Mesodermal cell (in vitro differentiated cells): ENCODE data around the gene AP1S3.

Experiments
- H3K27ac ChIP-seq: 2 replicates; pipeline ENCODE4 v1.7.0; 2013; ENCODE audit warnings: mild to moderate bottlenecking, low read depth, low read length, moderate library complexity; ENCODE audit not compliant: severe bottlenecking
- H3K36me3 ChIP-seq: 2 replicates; pipeline ENCODE4 v1.7.1; 2013; ENCODE audit warnings: mild to moderate bottlenecking, low read length, moderate library complexity; ENCODE audit not compliant: control insufficient read depth, insufficient read depth
- H3K4me1 ChIP-seq: one replicate; pipeline ENCODE4 v1.7.1; 2013; ENCODE audit warnings: mild to moderate bottlenecking, low read length; ENCODE audit not compliant: insufficient read depth, control insufficient read depth, poor library complexity, severe bottlenecking
- H3K4me3 ChIP-seq: 2 replicates; pipeline ENCODE4 v1.7.0; 2013; ENCODE audit warnings: low read length, control low read depth, mild to moderate bottlenecking; ENCODE audit not compliant: insufficient read depth, poor library complexity, severe bottlenecking; ENCODE audit errors: extremely low read depth
- H3K9me3 ChIP-seq: 2 replicates; pipeline ENCODE4 v1.7.1; 2013; ENCODE audit warnings: mild to moderate bottlenecking, low read length, moderate library complexity; ENCODE audit not compliant: control insufficient read depth
- WGBS, 2 experiments: methylation state at CpG; one replicate each; pipeline ENCODE4 v1.1.5; 2013; ENCODE audit warnings: missing lambda C conversion rate in 2 of 2; ENCODE audit not compliant: insufficient coverage in 2 of 2; 5-methylcytosine and 5-hydroxymethylcytosine counted together

AP1S3 gene

DNA sequence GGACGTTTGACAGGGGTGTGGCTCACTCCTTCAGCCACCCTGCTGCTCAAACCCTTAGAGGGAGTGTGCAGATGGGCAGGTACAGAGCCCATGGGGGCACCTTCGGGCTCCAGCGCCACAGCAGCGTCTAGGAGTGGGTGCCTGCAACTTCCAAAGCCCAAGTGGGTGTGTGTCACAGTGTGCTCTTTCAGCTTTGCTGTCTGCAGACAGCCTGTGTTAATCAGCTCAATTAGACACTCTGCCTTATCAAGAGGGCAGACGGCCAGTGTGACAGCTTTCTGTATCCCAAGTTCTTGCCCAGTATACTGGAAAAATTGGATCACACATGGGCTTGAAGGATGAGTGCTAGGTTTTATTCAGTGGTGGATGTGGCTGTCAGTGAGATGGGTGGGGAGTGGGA, 96.7 kb downstream of the AP1S3 start:
- no peaks in the 10 kb centered on the region for H3K9me3 ChIP-seq
- no peak overlapping the region for H3K4me3 ChIP-seq
- no peak overlapping the region for H3K27ac ChIP-seq
- H3K4me1 ChIP-seq = no peaks in the 10 kb centered on the region
- no peaks in the 10 kb centered on the region for H3K36me3 ChIP-seq
- WGBS, 2 experiments = 89 to 95% methylated on average over 4 to 5 of the region's 5 CpGs

DNA sequence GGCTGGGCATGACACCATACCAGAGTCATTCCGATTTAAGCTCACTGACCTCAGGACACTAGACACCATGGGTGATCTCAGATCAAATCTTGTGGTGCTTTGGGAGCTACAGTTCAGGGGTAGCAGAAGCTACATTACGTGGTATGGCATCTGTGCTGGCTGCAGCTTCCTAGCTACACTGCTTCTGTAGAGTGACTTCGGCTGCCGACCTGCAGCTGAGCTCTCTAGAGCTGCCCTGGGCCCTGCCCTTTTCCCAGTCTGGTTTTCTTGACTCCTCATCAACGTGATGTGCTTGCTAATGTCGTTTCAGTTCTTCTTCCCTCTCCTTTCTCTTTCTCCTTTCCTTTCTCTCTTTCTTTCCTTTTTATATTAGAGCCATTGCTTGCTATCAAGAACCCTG, 100.2 kb downstream of the AP1S3 start:
- H3K9me3 ChIP-seq = no peaks in the 10 kb centered on the region
- H3K4me1 ChIP-seq = no peaks in the 10 kb centered on the region
- H3K27ac ChIP-seq = no peak overlapping the region
- no peak overlapping the region for H3K4me3 ChIP-seq
- WGBS, 2 experiments = 92 to 98% methylated on average over 5 to 6 of the region's 6 CpGs
- no peaks in the 10 kb centered on the region for H3K36me3 ChIP-seq

DNA sequence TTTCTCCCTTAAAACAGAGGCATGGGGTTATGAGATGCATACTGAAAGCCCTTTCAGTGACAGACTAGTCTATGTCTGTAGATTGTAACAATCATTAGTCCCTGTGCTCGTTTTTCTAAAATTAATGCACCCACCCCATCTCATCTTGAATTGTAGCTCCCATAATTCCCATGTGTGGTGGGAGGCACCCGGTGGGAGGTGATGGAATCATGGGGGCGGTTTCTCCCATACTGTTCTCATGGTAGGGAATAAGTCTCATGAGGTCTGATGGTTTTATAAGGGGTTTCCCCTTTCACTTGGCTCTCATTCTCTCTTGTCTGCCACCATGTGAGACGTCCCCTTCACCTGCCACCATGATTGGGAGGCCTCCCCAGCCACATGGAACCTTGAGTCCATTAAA, 100.9 kb downstream of the AP1S3 start:
- H3K4me3 ChIP-seq = no peak overlapping the region
- no peak overlapping the region for H3K27ac ChIP-seq
- no peaks in the 10 kb centered on the region for H3K9me3 ChIP-seq
- H3K4me1 ChIP-seq = no peaks in the 10 kb centered on the region
- no peaks in the 10 kb centered on the region for H3K36me3 ChIP-seq
- 100% methylated on average over 1 of the region's 4 CpGs; no CpG with 5 or more reads in 1 of the 2 experiments for WGBS, 2 experiments

DNA sequence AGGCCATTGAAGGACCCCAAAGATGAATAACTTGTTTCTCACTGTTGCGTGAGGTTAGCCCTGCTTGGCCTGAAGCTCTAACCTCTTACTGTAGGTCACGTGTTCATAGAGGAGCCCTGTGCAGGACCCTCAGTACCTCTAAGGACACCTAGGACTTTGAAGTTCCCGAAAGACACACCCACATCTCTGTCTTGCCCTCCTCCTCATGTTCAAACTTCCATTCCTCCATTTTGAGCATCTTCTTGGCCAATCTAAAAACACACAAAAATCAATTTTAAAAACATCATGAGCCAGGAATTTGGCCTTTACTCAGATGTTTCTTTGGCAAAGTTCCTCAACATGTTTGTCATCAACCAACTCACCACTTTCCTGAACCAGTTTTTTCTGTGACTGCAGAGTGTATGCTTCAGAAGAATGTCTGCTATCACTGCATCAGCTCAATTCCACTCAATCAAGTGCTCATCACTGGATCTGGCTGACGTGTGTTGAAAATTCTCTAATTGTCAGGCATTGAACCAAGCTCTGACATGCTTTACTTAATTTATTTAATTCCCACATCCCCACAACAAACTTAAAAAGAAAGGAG, 101.6 kb downstream of the AP1S3 start:
- H3K27ac ChIP-seq = no peak overlapping the region
- no peaks in the 10 kb centered on the region for H3K4me1 ChIP-seq
- 86 to 95% methylated on average over 3 to 4 of the region's 4 CpGs for WGBS, 2 experiments
- H3K36me3 ChIP-seq = no peaks in the 10 kb centered on the region
- no peak overlapping the region for H3K4me3 ChIP-seq
- H3K9me3 ChIP-seq = no peaks in the 10 kb centered on the region

DNA sequence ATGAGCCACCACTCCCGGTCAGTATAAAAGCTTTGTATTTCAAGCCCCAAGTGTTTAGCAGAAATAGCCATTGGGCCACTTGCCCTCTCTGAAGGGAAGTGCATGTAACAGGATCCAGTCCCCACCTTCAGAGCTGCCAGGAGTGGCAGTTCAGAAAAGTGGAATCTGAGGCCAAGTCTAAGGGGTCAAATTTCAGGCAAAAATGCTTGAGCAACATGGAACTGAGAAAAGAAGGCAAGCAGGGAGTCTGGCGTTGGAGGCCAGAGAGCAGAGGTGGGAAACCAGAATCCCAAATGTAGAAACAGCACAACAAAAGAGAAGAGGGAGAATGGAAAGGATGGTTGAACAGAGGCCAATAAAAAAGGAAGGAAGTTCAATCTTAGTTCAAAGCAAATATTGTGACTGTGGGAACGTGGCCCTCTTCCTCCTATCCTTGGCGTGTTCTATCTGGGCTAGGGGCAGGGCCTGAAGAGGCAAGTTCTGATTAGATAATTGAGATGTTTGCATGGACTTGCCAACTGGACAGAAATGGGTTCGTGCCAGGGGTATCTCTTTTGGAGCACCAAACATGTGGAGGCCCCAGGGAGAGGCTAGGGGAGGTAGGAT, 102.2 kb downstream of the AP1S3 start:
- Histone ChIP-seq H3K36me3 (no peaks in the 10 kb centered on the region), H3K27ac (no peak overlapping the region), H3K4me3 (no peak overlapping the region), H3K4me1 (no peaks in the 10 kb centered on the region), H3K9me3 (no peaks in the 10 kb centered on the region)
- WGBS, 2 experiments = 92 to 96% methylated on average over 4 of the region's 5 CpGs

DNA sequence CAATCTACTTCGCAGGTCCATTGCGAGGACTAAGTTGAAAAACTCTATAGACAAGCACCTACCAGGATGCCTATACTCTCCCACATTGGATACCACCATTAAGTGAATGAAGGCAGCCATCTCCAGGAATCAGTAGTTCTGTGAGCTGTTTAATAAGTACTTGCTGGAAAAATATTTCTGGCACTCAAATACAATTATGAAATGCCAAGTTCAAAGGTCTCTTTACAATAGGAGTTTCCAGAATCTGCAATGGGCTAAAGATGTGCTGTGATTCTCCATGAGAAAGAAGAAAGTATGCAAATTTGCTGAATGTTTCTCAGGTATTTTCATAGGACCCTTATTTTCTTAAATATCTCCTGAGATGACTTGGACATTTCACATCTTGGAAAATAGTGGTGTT, 103.0 kb downstream of the AP1S3 start:
- no peaks in the 10 kb centered on the region for H3K9me3 ChIP-seq
- H3K36me3 ChIP-seq = no peaks in the 10 kb centered on the region
- WGBS, 2 experiments = no CpG with 5 or more reads among the region's 2 CpGs
- peaks cover 2% of the 10 kb centered on the region for H3K4me1 ChIP-seq
- no peak overlapping the region for H3K4me3 ChIP-seq
- H3K27ac ChIP-seq = no peak overlapping the region

DNA sequence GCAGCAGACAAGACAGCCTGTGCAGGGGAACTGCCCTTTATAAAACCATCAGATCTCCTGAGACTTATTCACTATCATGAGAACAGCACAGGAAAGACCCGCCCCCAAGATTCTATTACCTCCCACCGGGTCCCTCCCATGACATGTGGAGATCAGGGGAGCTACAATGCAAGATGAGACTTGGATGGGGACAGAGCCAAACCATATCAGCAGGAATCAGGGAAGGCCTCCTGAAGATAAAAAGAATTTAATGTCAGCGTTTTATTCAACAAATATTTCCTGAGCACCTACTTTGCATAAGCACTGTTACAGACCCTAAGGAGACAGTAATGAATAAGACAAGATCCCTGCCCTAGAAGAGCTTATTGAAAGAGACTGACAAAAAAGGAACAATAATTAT, 105.0 kb downstream of the AP1S3 start:
- Histone ChIP-seq H3K27ac (no peak overlapping the region), H3K4me1 (peaks cover 2% of the 10 kb centered on the region), H3K9me3 (no peaks in the 10 kb centered on the region), H3K4me3 (no peak overlapping the region), H3K36me3 (no peaks in the 10 kb centered on the region)
- 100% methylated on average over 1 of the region's 3 CpGs; no CpG with 5 or more reads in 1 of the 2 experiments for WGBS, 2 experiments

DNA sequence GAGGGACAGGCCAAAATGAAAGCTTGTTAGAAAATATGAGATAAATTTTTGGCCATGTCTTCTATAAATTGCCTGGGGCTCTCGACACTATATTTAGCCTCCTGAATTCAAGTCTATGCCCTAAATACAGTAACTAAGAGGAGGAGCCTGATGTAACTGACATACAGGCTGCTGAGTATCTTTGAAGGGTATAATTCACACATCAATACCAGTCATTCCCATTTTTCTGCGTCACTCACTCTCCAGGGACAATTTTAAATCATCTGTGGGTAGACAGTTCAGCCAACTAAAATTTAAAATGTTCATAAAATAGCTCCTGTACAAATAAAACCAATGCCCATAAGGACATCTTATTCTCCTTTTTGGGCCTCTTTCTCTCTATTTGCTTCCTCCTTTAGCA, 105.9 kb downstream of the AP1S3 start:
- Histone ChIP-seq H3K9me3 (no peaks in the 10 kb centered on the region), H3K27ac (no peak overlapping the region), H3K36me3 (no peaks in the 10 kb centered on the region), H3K4me1 (peaks cover 2% of the 10 kb centered on the region), H3K4me3 (no peak overlapping the region)
- 86 to 100% methylated on average over 1 to 2 of the region's 2 CpGs for WGBS, 2 experiments

DNA sequence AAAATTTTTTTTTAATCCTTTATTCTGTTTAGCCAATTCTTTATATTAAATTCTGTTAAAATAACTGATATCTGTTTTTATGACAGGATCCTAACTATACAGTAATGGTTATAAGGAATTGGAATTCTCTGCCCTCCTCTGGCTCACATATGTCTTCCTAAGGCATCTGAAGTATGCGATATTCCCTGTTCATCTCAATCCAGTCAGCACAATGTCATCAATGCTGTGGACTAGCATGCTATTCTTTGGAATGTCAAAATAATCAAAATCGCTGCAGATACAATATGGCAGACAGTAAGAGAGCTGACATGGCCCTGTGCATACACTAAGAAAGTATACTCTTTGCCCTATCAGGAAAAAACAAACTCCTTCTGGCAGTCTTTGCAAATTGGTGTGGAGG, 107.6 kb downstream of the AP1S3 start:
- WGBS, 2 experiments = 100% methylated on average over 1 to 2 of the region's 2 CpGs
- peaks cover 14% of the 10 kb centered on the region for H3K4me1 ChIP-seq
- H3K36me3 ChIP-seq = no peaks in the 10 kb centered on the region
- H3K27ac ChIP-seq = no peak overlapping the region
- H3K9me3 ChIP-seq = no peaks in the 10 kb centered on the region
- H3K4me3 ChIP-seq = no peak overlapping the region

DNA sequence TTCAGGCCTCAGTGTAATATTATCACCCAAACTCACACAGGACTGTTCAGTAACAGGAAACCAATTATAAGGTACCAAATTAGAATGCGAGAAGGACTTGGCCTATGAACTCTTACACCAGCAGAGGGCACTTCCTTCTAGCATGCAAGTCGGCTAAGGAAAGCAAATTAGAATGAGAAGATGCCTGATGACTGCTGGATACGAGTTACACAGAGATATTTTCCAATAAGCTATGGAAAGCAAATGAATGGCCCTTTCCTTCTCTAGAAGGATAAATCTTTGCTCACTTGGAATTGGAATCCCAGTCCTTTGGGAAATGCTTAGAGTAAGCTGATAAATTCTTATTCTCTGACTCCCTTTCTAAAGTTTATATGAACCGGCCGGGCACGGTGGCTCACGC, 109.8 kb downstream of the AP1S3 start:
- H3K4me1 ChIP-seq = peaks cover 25% of the 10 kb centered on the region
- H3K4me3 ChIP-seq = no peak overlapping the region
- H3K27ac ChIP-seq = no peak overlapping the region
- no peaks in the 10 kb centered on the region for H3K9me3 ChIP-seq
- WGBS, 2 experiments = 20 to 35% methylated on average over 1 to 2 of the region's 7 CpGs
- H3K36me3 ChIP-seq = no peaks in the 10 kb centered on the region
